Sigmoid colon (tissue), 7 donors: ENCODE measurements around the gene LDLRAD4. TPM values are rescaled to one million over a fixed set of nuclear protein-coding genes. Genes with fewer than 3 reads are reported as not detected.

Source experiments
- DNase-seq: peaks from one replicate; pipeline ENCODE4 v3.0.0-alpha.2; 2019
- H3K27ac ChIP-seq, 4 donors: fragments of 200-600 bp; sonication (generic); one replicate each; pipeline ENCODE4 v1.5.1; 2016 to 2019; ENCODE audit warnings: mild to moderate bottlenecking in 1 of 4
- H3K27me3 ChIP-seq, 3 donors: fragments of 200-600 bp; sonication (generic); one replicate each; pipeline ENCODE4 v1.5.1; 2019; ENCODE audit warnings: mild to moderate bottlenecking in 1 of 3
- H3K36me3 ChIP-seq, 4 donors: fragments of 200-600 bp; sonication (generic); one replicate each; pipeline ENCODE4 v1.5.1; 2016 to 2019
- H3K4me1 ChIP-seq, 4 donors: fragments of 200-600 bp; sonication (generic); one replicate each; pipeline ENCODE4 v1.5.1; 2017 to 2019
- H3K4me3 ChIP-seq, 4 donors: fragments of 200-600 bp; sonication (generic); one replicate each; pipeline ENCODE4 v1.5.1; 2017 to 2019; ENCODE audit warnings: mild to moderate bottlenecking in 2 of 4, moderate library complexity in 1 of 4
- H3K9me3 ChIP-seq, 4 donors: fragments of 200-600 bp in 3 of 4; sonication (generic) in 3 of 4; one replicate each; pipeline versions ENCODE4 v1.5.1 to v1.6.1; 2013 to 2019
- EP300 ChIP-seq, 4 donors: sonication (generic); formaldehyde crosslinking; IDR thresholded peaks; one replicate each; pipeline ENCODE4 v1.6.1; 2017; ENCODE audit warnings: antibody characterized with exemption in 4 of 4
- POLR2A ChIP-seq, 2 donors: fragments of 450-650 bp; IDR thresholded peaks; one replicate each; pipeline ENCODE4 v1.6.1; 2016; ENCODE audit warnings: antibody characterized with exemption in 2 of 2, mild to moderate bottlenecking in 2 of 2, moderate library complexity in 2 of 2
- POLR2AphosphoS5 ChIP-seq, 4 donors: sonication (generic); formaldehyde crosslinking; IDR thresholded peaks; one replicate each; pipeline ENCODE4 v1.6.1; 2017; ENCODE audit warnings: antibody characterized with exemption in 4 of 4
- WGBS, 2 donors: extraction: QIAGEN DNeasy Blood & Tissue Kit; methylation state at CpG; one replicate each; pipeline ENCODE4 v1.1.7; 2013; 5-methylcytosine and 5-hydroxymethylcytosine counted together
- intact Hi-C: fragments of 100-400 bp; cut with DNase I; formaldehyde crosslinking; loops from one replicate; pipeline ENCODE4 v1.15.1; 2023
- polyA plus RNA-seq, 3 donors: library from polyadenylated mRNA; stranded (reverse); fragments of 200-250 nt; gene quantifications; one replicate each; pipeline ENCODE4 v1.2.3, GENCODE V29; 2013
- total RNA-seq, 4 donors: library from RNA; depleted of rRNA; stranded (reverse); fragments of >200 nt; gene quantifications; one replicate each; pipeline ENCODE4 v1.1.0, GENCODE V29; 2016
- TF ChIP-seq, protein P1 (sequence below), 4 experiments: fragments of 450-650 bp in 3 of 4; fragments of 200-600 bp in 1 of 4; IDR thresholded peaks; one replicate each; pipeline ENCODE4 v1.5.1; 2016 to 2019; ENCODE audit warnings: antibody characterized with exemption in 4 of 4, mild to moderate bottlenecking in 3 of 4, moderate library complexity in 2 of 4
- donor health status: healthy with polysubstance abuse.
- donor health status: Bipolar disorder and iron deficiency.
- donor health status: healthy.

LDLRAD4 gene
- total and polyA plus RNA-seq, 7 donors = 1.2 to 28.2 (median 17.2) TPM

DNA sequence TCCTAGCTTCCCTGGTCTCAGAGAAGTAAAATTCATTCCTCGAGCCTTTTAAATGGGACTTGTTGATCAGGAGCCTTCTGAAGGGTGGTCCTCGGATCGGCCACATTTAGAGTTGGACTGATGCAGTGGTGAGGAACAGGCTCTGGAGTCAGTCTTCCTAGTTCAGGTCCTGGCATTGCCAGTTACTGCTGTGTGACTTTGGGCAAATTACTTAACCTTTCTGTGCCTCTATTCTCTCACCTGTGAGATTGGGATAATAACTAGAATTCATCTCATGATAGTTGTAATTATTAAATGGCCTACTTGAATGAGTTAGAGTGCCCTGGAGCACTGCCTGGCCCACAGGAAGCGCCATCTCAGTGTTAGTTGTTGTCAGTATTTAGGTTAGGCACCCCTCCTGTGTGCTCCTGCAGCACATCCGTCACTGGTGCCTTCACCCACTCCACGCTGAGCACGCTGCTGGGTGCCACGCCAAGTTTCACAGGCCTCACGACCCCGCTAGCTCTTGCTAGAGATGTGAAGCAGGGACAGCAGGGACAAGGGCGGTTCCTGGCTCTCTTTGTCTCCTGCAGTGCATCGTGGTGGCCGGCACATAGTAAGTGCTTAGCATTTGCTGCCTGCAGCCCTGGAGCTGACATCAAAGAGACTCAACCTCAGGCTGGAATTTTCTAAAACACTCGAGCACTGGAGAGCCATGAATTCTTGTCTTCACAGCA, 384.9 kb downstream of the LDLRAD4 start:
- Histone ChIP-seq H3K27me3 (no peaks in the 10 kb centered on the region), H3K4me3 (no peak overlapping the region), H3K9me3 (peaks cover 0 to 3% (median 0%) of the 10 kb centered on the region in 4 donors), H3K36me3 (no peaks in the 10 kb centered on the region), H3K27ac (no peak overlapping the region), H3K4me1 (peaks cover 0 to 18% (median 3%) of the 10 kb centered on the region in 4 donors)
- WGBS, 2 donors = 94 to 95% methylated on average over 14 of the region's 14 CpGs
- TF ChIP-seq, protein P1, sequence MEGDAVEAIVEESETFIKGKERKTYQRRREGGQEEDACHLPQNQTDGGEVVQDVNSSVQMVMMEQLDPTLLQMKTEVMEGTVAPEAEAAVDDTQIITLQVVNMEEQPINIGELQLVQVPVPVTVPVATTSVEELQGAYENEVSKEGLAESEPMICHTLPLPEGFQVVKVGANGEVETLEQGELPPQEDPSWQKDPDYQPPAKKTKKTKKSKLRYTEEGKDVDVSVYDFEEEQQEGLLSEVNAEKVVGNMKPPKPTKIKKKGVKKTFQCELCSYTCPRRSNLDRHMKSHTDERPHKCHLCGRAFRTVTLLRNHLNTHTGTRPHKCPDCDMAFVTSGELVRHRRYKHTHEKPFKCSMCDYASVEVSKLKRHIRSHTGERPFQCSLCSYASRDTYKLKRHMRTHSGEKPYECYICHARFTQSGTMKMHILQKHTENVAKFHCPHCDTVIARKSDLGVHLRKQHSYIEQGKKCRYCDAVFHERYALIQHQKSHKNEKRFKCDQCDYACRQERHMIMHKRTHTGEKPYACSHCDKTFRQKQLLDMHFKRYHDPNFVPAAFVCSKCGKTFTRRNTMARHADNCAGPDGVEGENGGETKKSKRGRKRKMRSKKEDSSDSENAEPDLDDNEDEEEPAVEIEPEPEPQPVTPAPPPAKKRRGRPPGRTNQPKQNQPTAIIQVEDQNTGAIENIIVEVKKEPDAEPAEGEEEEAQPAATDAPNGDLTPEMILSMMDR (IDR thresholded peaks at IDR 0.05) = no peak
- no peak for TF ChIP-seq POLR2A (IDR thresholded peaks at IDR 0.05)
- no peak for TF ChIP-seq EP300 (IDR thresholded peaks at IDR 0.05)
- TF ChIP-seq POLR2AphosphoS5 (IDR thresholded peaks at IDR 0.05) = no peak
- intact Hi-C loops = no loop called here
- DNase-seq = no peak

DNA sequence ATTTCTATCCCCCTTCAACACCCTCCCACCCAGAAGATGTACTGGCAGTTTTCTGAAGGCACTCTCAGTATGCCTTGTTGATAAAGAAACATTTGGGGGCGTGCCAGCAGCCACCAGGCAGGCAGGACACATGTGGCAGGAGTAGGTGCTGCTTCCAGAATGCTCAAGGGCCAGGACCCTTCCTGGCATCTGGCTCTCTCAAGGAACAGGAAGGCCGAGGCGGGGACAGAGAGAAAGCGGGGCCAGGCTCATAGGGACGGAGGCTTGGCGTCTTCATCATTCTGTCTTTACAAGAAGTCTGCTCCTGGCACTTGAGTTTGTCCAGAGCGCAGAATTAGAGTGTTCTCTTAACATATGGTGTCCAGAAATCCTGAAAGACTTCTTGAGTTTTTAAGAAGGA, 386.2 kb downstream of the LDLRAD4 start:
- no peak for DNase-seq
- intact Hi-C loops = no loop called here
- no peak for TF ChIP-seq POLR2A (IDR thresholded peaks at IDR 0.05)
- TF ChIP-seq, protein P1 (IDR thresholded peaks at IDR 0.05) = no peak
- TF ChIP-seq EP300 (IDR thresholded peaks at IDR 0.05) = no peak
- TF ChIP-seq POLR2AphosphoS5 (IDR thresholded peaks at IDR 0.05) = no peak
- no peak overlapping the region for H3K27ac ChIP-seq
- no peaks in the 10 kb centered on the region for H3K36me3 ChIP-seq
- no peak overlapping the region for H3K4me3 ChIP-seq
- no peaks in the 10 kb centered on the region for H3K9me3 ChIP-seq
- WGBS, 2 donors = 88 to 96% methylated on average over 7 of the region's 7 CpGs
- peaks cover 0 to 19% (median 3%) of the 10 kb centered on the region in 4 donors for H3K4me1 ChIP-seq
- no peaks in the 10 kb centered on the region for H3K27me3 ChIP-seq

DNA sequence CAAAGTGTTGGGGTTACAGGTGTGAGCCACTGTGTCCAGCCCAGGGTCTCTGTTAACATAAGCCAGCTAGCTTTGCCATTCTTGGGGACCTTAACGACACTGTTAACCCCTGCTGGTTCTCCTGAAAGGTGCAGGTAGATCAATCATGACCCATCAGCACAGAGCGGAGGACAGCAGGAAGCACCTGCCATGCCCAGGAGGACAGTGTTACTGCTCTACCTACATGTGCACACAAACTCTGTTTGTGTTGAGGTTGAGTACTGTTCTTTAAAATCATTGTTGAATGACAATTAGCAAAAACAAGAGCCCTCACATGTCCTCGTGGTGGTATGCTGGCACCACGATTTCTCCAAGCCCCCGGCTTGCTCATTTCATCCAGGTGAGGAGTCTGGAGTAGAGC, 386.9 kb downstream of the LDLRAD4 start:
- Histone ChIP-seq H3K4me3 (no peak overlapping the region), H3K27ac (no peak overlapping the region), H3K9me3 (no peaks in the 10 kb centered on the region), H3K27me3 (no peaks in the 10 kb centered on the region), H3K4me1 (peaks cover 0 to 24% (median 6%) of the 10 kb centered on the region in 4 donors), H3K36me3 (no peaks in the 10 kb centered on the region)
- no peak for DNase-seq
- intact Hi-C loops = no loop called here
- WGBS, 2 donors = 84 to 94% methylated on average over 5 of the region's 5 CpGs
- no peak for TF ChIP-seq POLR2AphosphoS5 (IDR thresholded peaks at IDR 0.05)
- no peak for TF ChIP-seq EP300 (IDR thresholded peaks at IDR 0.05)
- TF ChIP-seq, protein P1 (IDR thresholded peaks at IDR 0.05) = no peak
- TF ChIP-seq POLR2A (IDR thresholded peaks at IDR 0.05) = no peak

DNA sequence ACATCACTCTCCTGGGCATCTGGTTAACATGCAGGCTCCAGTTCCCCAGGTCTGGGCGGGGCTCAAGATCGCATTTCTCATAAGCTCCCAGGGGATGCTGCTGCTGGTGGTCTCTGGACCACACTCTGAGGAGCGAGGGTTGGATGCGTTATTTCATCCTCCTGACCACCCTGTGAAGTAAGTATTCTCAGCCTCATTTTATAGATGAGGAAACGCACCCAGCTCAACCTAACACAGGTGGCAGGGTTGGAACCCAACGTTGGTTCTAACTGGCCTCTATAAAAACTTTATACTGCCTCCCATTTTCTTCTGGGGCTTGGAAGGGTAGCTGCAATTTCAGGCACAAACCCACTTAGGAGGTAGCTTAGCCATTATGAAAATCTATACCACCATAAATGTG, 387.3 kb downstream of the LDLRAD4 start:
- intact Hi-C loops = no loop called here
- TF ChIP-seq EP300 (IDR thresholded peaks at IDR 0.05) (no peak), POLR2A (IDR thresholded peaks at IDR 0.05) (no peak), POLR2AphosphoS5 (IDR thresholded peaks at IDR 0.05) (no peak)
- TF ChIP-seq, protein P1 (IDR thresholded peaks at IDR 0.05) = no peak
- Histone ChIP-seq H3K4me1 (peaks cover 0 to 28% (median 11%) of the 10 kb centered on the region in 4 donors), H3K27me3 (no peaks in the 10 kb centered on the region), H3K9me3 (no peaks in the 10 kb centered on the region), H3K4me3 (no peak overlapping the region), H3K27ac (no peak overlapping the region), H3K36me3 (no peaks in the 10 kb centered on the region)
- WGBS, 2 donors = 88% methylated on average over 6 of the region's 6 CpGs
- no peak for DNase-seq
